GM12878 (cell line): ENCODE results near the gene ATRNL1. TPM values are rescaled to one million over a fixed set of nuclear protein-coding genes. Genes with fewer than 3 reads are reported as not detected.
A peak's percentile ranks its signal among the peaks of the same experiment; 100 is the strongest.

ENCODE experiments used
- ATAC-seq: fragments of 200-7000 bp; cut with Tn5 transposase; 3 replicates; pipeline ENCODE4 v1.9.1; 2020; ENCODE audit warnings: mild to moderate bottlenecking, moderate library complexity
- BruUV-seq: library from RNA; stranded (reverse); fragments of 400-500 nt; replicated peaks from 2 replicates; lab custom pipeline; 2021; lab: Mats Ljungman, UMichigan
- CTCF ChIA-PET: fragments of 300-600 bp; sonication (Branson Sonifier 250); formaldehyde crosslinking; extraction: SDS; loops from one replicate; lab custom pipeline; 2021; ENCODE audit warnings: inconsistent platforms; lab: Yijun Ruan, JAX
- POLR2A ChIA-PET: fragments of 350-600 bp; formaldehyde crosslinking; extraction: SDS; loops from one replicate; lab custom pipeline; 2021; ENCODE audit warnings: inconsistent platforms; lab: Charles Lee
- RAD21 ChIA-PET: fragments of 300-600 bp; sonication (Branson Sonifier 250); formaldehyde crosslinking; loops from one replicate; lab custom pipeline; 2023; ENCODE audit warnings: antibody characterized with exemption; ENCODE audit not compliant: unreplicated experiment; lab: Charles Lee
- SMC1A ChIA-PET: fragments of 300-600 bp; sonication (Branson Sonifier 250); formaldehyde crosslinking; loops from one replicate; lab custom pipeline; 2023; ENCODE audit not compliant: unreplicated experiment, uncharacterized antibody; lab: Charles Lee
- DNase-seq: peaks from one replicate; pipeline ENCODE4 v3.0.0-alpha.2; 2011; ENCODE audit warnings: low read depth, low spot score
- FAIRE-seq: peaks from 3 replicates; lab custom pipeline; 2011; peaks lifted over from hg19 to GRCh38; lab: Jason Lieb, UNC
- H2AFZ ChIP-seq: 2 replicates; pipeline ENCODE4 v1.6.0; 2011; ENCODE audit warnings: low read depth, low read length, control low read depth; ENCODE audit not compliant: control insufficient read depth
- H3K27ac ChIP-seq: 2 replicates; pipeline ENCODE4 v1.5.1; 2011; ENCODE audit warnings: control low read depth; ENCODE audit not compliant: control insufficient read depth, insufficient read depth
- H3K27me3 ChIP-seq, 2 experiments: replicated peaks in 1 of 2; 2 replicates each; pipeline versions ENCODE4 v1.6.0 to v1.6.1; 2011; ENCODE audit warnings: low read length in 1 of 2; ENCODE audit not compliant: control insufficient read depth in 2 of 2, insufficient read depth in 2 of 2
- H3K36me3 ChIP-seq, 2 experiments: 2 replicates each; pipeline ENCODE4 v1.5.1; 2011; ENCODE audit warnings: low read length in 1 of 2; ENCODE audit not compliant: control insufficient read depth in 2 of 2, insufficient read depth in 2 of 2
- H3K4me1 ChIP-seq: 2 replicates; pipeline ENCODE4 v1.6.1; 2011; ENCODE audit warnings: mild to moderate bottlenecking, low read length, moderate library complexity, mixed read lengths; ENCODE audit not compliant: control insufficient read depth, insufficient read depth
- H3K4me2 ChIP-seq: 2 replicates; pipeline ENCODE4 v1.6.0; 2011; ENCODE audit warnings: control low read depth; ENCODE audit not compliant: control insufficient read depth, insufficient read depth
- H3K4me3 ChIP-seq: fragments of 200-600 bp; sonication (generic); 2 replicates; pipeline ENCODE4 v1.5.1; 2016
- H3K79me2 ChIP-seq: 2 replicates; pipeline ENCODE4 v1.6.0; 2011; ENCODE audit warnings: low read length; ENCODE audit not compliant: control insufficient read depth, insufficient read depth
- H3K9ac ChIP-seq: 2 replicates; pipeline ENCODE4 v1.8.0; 2011; ENCODE audit warnings: low read length, control low read depth, mixed read lengths; ENCODE audit not compliant: control insufficient read depth, insufficient read depth
- H3K9me3 ChIP-seq: replicated peaks from 3 replicates; pipeline ENCODE4 v1.5.1; 2011; ENCODE audit warnings: mild to moderate bottlenecking, low read length; ENCODE audit not compliant: control insufficient read depth, insufficient read depth
- H4K20me1 ChIP-seq: 2 replicates; pipeline ENCODE4 v1.6.0; 2011; ENCODE audit not compliant: control insufficient read depth, insufficient read depth
- ATF3 ChIP-seq: IDR thresholded peaks from 2 replicates; pipeline ENCODE4 v1.6.1; 2011; ENCODE audit warnings: low read depth, mild to moderate bottlenecking, low read length, moderate library complexity, borderline replicate concordance; ENCODE audit errors: extremely low read depth
- CBFB ChIP-seq: IDR thresholded peaks from 2 replicates; pipeline ENCODE4 v1.6.1; 2016; ENCODE audit warnings: antibody characterized with exemption, low read depth
- IKZF1 ChIP-seq: fragments of 450-650 bp; conservative IDR thresholded peaks from 2 replicates; pipeline ENCODE4 v1.6.1; 2017; ENCODE audit warnings: antibody characterized with exemption, mild to moderate bottlenecking
- JUNB ChIP-seq: IDR thresholded peaks from 2 replicates; pipeline ENCODE4 v1.6.1; 2016; ENCODE audit warnings: antibody characterized with exemption, mild to moderate bottlenecking
- KDM1A ChIP-seq: fragments of 200-600 bp; sonication (generic); IDR thresholded peaks from 2 replicates; pipeline ENCODE4 v1.6.1; 2016; ENCODE audit warnings: borderline replicate concordance
- KLF5 ChIP-seq: fragments of 450-650 bp; IDR thresholded peaks from 2 replicates; pipeline ENCODE4 v1.6.1; 2014; ENCODE audit warnings: mild to moderate bottlenecking; ENCODE audit not compliant: partially characterized antibody
- PAX5 ChIP-seq: IDR thresholded peaks from 2 replicates; pipeline ENCODE4 v1.6.1; 2011; ENCODE audit warnings: low read depth, low read length, borderline replicate concordance
- REST ChIP-seq: IDR thresholded peaks from 2 replicates; pipeline ENCODE4 v1.6.1; 2012; ENCODE audit warnings: mild to moderate bottlenecking, low read depth, low read length
- SIX5 ChIP-seq: IDR thresholded peaks from 2 replicates; pipeline ENCODE4 v1.6.1; 2011; ENCODE audit warnings: mild to moderate bottlenecking, low read depth, low read length, moderate library complexity; ENCODE audit not compliant: severe bottlenecking
- SKIL ChIP-seq: fragments of 450-650 bp; IDR thresholded peaks from 2 replicates; pipeline ENCODE4 v1.6.1; 2017; ENCODE audit warnings: mild to moderate bottlenecking, low read depth, inconsistent platforms; ENCODE audit not compliant: poor library complexity, severe bottlenecking
- USF2 ChIP-seq: IDR thresholded peaks from 2 replicates; pipeline ENCODE4 v1.6.1; 2011; ENCODE audit warnings: low read depth, low read length, improper control_type of control experiment, borderline replicate concordance
- ZZZ3 ChIP-seq: IDR thresholded peaks from 2 replicates; pipeline ENCODE4 v1.6.1; 2011; ENCODE audit warnings: low read depth; ENCODE audit not compliant: control insufficient read depth, insufficient read length
- WGBS: methylation state at CpG from one replicate; pipeline ENCODE4 v1.1.6; 2016; ENCODE audit warnings: low lambda C conversion rate; ENCODE audit not compliant: insufficient replicate concordance, insufficient coverage; ENCODE audit errors: missing lambda C conversion rate; 5-methylcytosine and 5-hydroxymethylcytosine counted together
- in situ Hi-C: fragments of 300-500 bp; cut with MboI; formaldehyde crosslinking; loops from 9 replicates; pipeline ENCODE4 v1.14.3; 2018; ENCODE audit warnings: mixed read lengths
- intact Hi-C: fragments of 100-400 bp; cut with micrococcal nuclease; formaldehyde crosslinking; loops from one replicate; pipeline ENCODE4 v1.14.2; 2022; ENCODE audit not compliant: unreplicated experiment
- polyA plus RNA-seq, 11 experiments: library from polyadenylated mRNA; depleted of rRNA in 4 of 11; unstranded in 6 of 11; stranded (reverse) in 5 of 11; fragments of >200 nt; fragmentation: Nextera tagmentation in 4 of 11; fragmentation: Illumina TruSeq in 1 of 11; extraction: Ambion mirVana in 4 of 11; extraction: Trizol in 1 of 11; gene quantifications; 1 replicate in 1 of 11; 2 replicates in 10 of 11; pipeline versions ENCODE4 v1.2.1 to v1.2.3, GENCODE V29; 2011 to 2016; ENCODE audit warnings: inconsistent platforms in 2 of 11, missing spikeins in 2 of 11, low read depth in 1 of 11
- total RNA-seq, 4 experiments: library from RNA; depleted of rRNA in 3 of 4; stranded (reverse); fragments of >200 nt in 3 of 4; fragmentation: Illumina TruSeq in 1 of 4; extraction: Trizol in 1 of 4; gene quantifications; 2 replicates each; pipeline versions ENCODE4 v1.2.1 to v1.2.3, GENCODE V29; 2013 to 2021

Gene ATRNL1
- total and polyA plus RNA-seq, 10 of the 15 experiments (the other 5 are each of a cell fraction or from before 2014, with no cell fraction given): 0.03 to 1.4 (median 0.34) TPM

GRCh38 chr10:115963848-115964247 lies 870.7 kb downstream of the ATRNL1 start:
- CTCF ChIA-PET: no interaction called here

GRCh38 chr10:115964827-115965226 lies 871.7 kb downstream of the ATRNL1 start:
- ChIA-PET SMC1A (no interaction called here), RAD21 (no interaction called here), POLR2A (interaction anchor here (0.6 kb wide), 1 partner anchor 21 kb away, joined by 3 read pairs; no protein-coding TSS in a partner anchor), CTCF (no interaction called here)
- no peaks in the 10 kb centered on the region for H3K27me3 ChIP-seq
- no peak overlapping the region for H3K27ac ChIP-seq
- no peak overlapping the region for H3K9ac ChIP-seq
- intact Hi-C loops (no loop called here), in situ Hi-C loops (no loop called here)
- H3K4me3 ChIP-seq: no peak overlapping the region
- no peaks in the 10 kb centered on the region for H3K36me3 ChIP-seq
- ATAC-seq (no peak), DNase-seq (no peak), FAIRE-seq (no peak)
- 37% methylated on average over 5 of the region's 5 CpGs for WGBS
- H3K79me2 ChIP-seq: no peaks in the 10 kb centered on the region
- H3K9me3 ChIP-seq: no peaks in the 10 kb centered on the region
- no TSS peak for BruUV-seq
- no peak overlapping the region for H3K4me2 ChIP-seq
- no peak overlapping the region for H2AFZ ChIP-seq
- H3K4me1 ChIP-seq: no peaks in the 10 kb centered on the region
- H4K20me1 ChIP-seq: no peaks in the 10 kb centered on the region
- TF ChIP-seq SKIL: no peak
- no peak for TF ChIP-seq ZZZ3
- TF ChIP-seq CBFB: no peak
- no peak for TF ChIP-seq JUNB
- no peak for TF ChIP-seq REST
- no peak for TF ChIP-seq ATF3
- TF ChIP-seq SIX5: no peak
- no peak for TF ChIP-seq KLF5
- no peak for TF ChIP-seq IKZF1
- TF ChIP-seq USF2: no peak

More at GRCh38 chr10:115963848-115964247, 870.7 kb downstream of the ATRNL1 start:
- no peak overlapping the region for H3K4me3 ChIP-seq
- H4K20me1 ChIP-seq: no peaks in the 10 kb centered on the region
- SMC1A ChIA-PET: no interaction called here
- no peaks in the 10 kb centered on the region for H3K4me1 ChIP-seq
- FAIRE-seq (no peak), ATAC-seq (peak; percentile 68), DNase-seq (no peak)
- TF ChIP-seq KDM1A (no peak), PAX5 (no peak)
- no peak overlapping the region for H3K27ac ChIP-seq
- H3K79me2 ChIP-seq: no peaks in the 10 kb centered on the region
- 9% methylated on average over 6 of the region's 6 CpGs for WGBS
- H2AFZ ChIP-seq: no peak overlapping the region
- no peaks in the 10 kb centered on the region for H3K9me3 ChIP-seq
- RAD21 ChIA-PET: no interaction called here
- intact Hi-C loops (no loop called here), in situ Hi-C loops (no loop called here)
- no TSS peak for BruUV-seq
- H3K27me3 ChIP-seq: no peaks in the 10 kb centered on the region
- H3K36me3 ChIP-seq: no peaks in the 10 kb centered on the region
- no peak overlapping the region for H3K9ac ChIP-seq
- POLR2A ChIA-PET: no interaction called here
- no peak overlapping the region for H3K4me2 ChIP-seq
